Endodermal cell (in vitro differentiated cells): ENCODE measurements around the gene DDX52. TPM values are rescaled to one million over a fixed set of nuclear protein-coding genes. Genes with fewer than 3 reads are reported as not detected.

Experiments used
- DNase-seq: peaks from one replicate; pipeline ENCODE4 v3.0.0-alpha.2; 2017
- H3K27ac ChIP-seq: 2 replicates; pipeline ENCODE4 v1.5.1; 2013; ENCODE audit warnings: mild to moderate bottlenecking, low read depth, low read length, moderate library complexity
- H3K27me3 ChIP-seq: 2 replicates; pipeline ENCODE4 v1.6.1; 2013; ENCODE audit warnings: mild to moderate bottlenecking, low read length, moderate library complexity; ENCODE audit not compliant: insufficient read depth, control insufficient read depth, poor library complexity, severe bottlenecking
- H3K36me3 ChIP-seq: 2 replicates; pipeline ENCODE4 v1.7.0; 2013; ENCODE audit warnings: mild to moderate bottlenecking, low read length, moderate library complexity; ENCODE audit not compliant: control insufficient read depth, insufficient read depth
- H3K4me1 ChIP-seq: one replicate; pipeline ENCODE4 v1.7.0; 2013; ENCODE audit warnings: low read length; ENCODE audit not compliant: control insufficient read depth, insufficient read depth
- H3K4me3 ChIP-seq: 2 replicates; pipeline ENCODE4 v1.5.1; 2013; ENCODE audit warnings: mild to moderate bottlenecking, low read length, moderate library complexity
- H3K9ac ChIP-seq: 2 replicates; pipeline ENCODE4 v1.6.1; 2013; ENCODE audit warnings: mild to moderate bottlenecking, low read length, moderate library complexity; ENCODE audit not compliant: poor library complexity, severe bottlenecking; ENCODE audit errors: extremely low read depth
- H3K9me3 ChIP-seq: 2 replicates; pipeline ENCODE4 v1.6.1; 2013; ENCODE audit warnings: mild to moderate bottlenecking, low read length, moderate library complexity; ENCODE audit not compliant: control insufficient read depth
- H3K27ac Mint-ChIP-seq: 2 replicates; pipeline ENCODE4 v1.8.0; 2020; ENCODE audit warnings: mixed read lengths
- H3K27me3 Mint-ChIP-seq: 2 replicates; pipeline ENCODE4 v1.8.0; 2021; ENCODE audit warnings: mild to moderate bottlenecking, mixed read lengths; ENCODE audit not compliant: insufficient read depth
- H3K36me3 Mint-ChIP-seq: 2 replicates; pipeline ENCODE4 v1.8.0; 2020; ENCODE audit warnings: low read depth, mixed read lengths
- H3K4me1 Mint-ChIP-seq: 2 replicates; pipeline ENCODE4 v1.8.0; 2020; ENCODE audit warnings: mixed read lengths
- H3K4me3 Mint-ChIP-seq: 2 replicates; pipeline ENCODE4 v1.8.0; 2020; ENCODE audit warnings: mild to moderate bottlenecking, moderate library complexity, mixed read lengths
- H3K9me3 Mint-ChIP-seq: 2 replicates; pipeline ENCODE4 v1.8.0; 2020; ENCODE audit warnings: mild to moderate bottlenecking, mixed read lengths
- WGBS, 2 experiments: methylation state at CpG; one replicate each; pipeline versions ENCODE4 v1.1.5 to v1.1.7; 2013; ENCODE audit warnings: missing lambda C conversion rate in 2 of 2, mixed read lengths in 1 of 2; ENCODE audit not compliant: insufficient coverage in 1 of 2, insufficient read length in 1 of 2; 5-methylcytosine and 5-hydroxymethylcytosine counted together
- microRNA-seq: library from miRNA; unstranded; fragments of <30 nt; microRNA quantifications from one replicate; pipeline ENCODE4 v1.2.0, GENCODE V29; 2020; ENCODE audit warnings: borderline microRNAs expressed
- total RNA-seq, 2 donors: library from RNA; stranded (reverse); fragmentation: NEBNext Ultra II Directional in 1 of 2; extraction: Animal tissue kit (Norgen Biotek cat#: 25700) in 1 of 2; gene quantifications; 2 replicates in 1 of 2; 3 replicates in 1 of 2; pipeline ENCODE4 v1.2.1, GENCODE V29; 2021
- TF ChIP-seq, protein P1 (sequence below): fragments of 200-600 bp; sonication (generic); conservative IDR thresholded peaks from 2 replicates; pipeline ENCODE4 v1.5.0; 2021; ENCODE audit warnings: antibody characterized with exemption, mild to moderate bottlenecking

Gene DDX52
- total RNA-seq, 2 donors from 2014 or later: 51.5 to 63.3 TPM

- no peaks in the 10 kb centered on the region for H3K4me1 Mint-ChIP-seq
- DNase-seq: no peak
- H3K4me3 ChIP-seq: no peak overlapping the region
- peaks cover 66% of the 10 kb centered on the region for H3K36me3 Mint-ChIP-seq
- peaks cover 18% of the 10 kb centered on the region for H3K9me3 ChIP-seq
- no peaks in the 10 kb centered on the region for H3K27me3 Mint-ChIP-seq
- no peak overlapping the region for H3K27ac ChIP-seq
- no peaks in the 10 kb centered on the region for H3K27me3 ChIP-seq
- peaks cover 17% of the 10 kb centered on the region for H3K9me3 Mint-ChIP-seq
- no peaks in the 10 kb centered on the region for H3K4me1 ChIP-seq
- 86 to 95% methylated on average over 2 of the region's 2 CpGs for WGBS, 2 experiments
- no peak overlapping the region for H3K9ac ChIP-seq
- no peak overlapping the region for H3K4me3 Mint-ChIP-seq
- H3K27ac Mint-ChIP-seq: no peak overlapping the region
- TF ChIP-seq, protein P1, sequence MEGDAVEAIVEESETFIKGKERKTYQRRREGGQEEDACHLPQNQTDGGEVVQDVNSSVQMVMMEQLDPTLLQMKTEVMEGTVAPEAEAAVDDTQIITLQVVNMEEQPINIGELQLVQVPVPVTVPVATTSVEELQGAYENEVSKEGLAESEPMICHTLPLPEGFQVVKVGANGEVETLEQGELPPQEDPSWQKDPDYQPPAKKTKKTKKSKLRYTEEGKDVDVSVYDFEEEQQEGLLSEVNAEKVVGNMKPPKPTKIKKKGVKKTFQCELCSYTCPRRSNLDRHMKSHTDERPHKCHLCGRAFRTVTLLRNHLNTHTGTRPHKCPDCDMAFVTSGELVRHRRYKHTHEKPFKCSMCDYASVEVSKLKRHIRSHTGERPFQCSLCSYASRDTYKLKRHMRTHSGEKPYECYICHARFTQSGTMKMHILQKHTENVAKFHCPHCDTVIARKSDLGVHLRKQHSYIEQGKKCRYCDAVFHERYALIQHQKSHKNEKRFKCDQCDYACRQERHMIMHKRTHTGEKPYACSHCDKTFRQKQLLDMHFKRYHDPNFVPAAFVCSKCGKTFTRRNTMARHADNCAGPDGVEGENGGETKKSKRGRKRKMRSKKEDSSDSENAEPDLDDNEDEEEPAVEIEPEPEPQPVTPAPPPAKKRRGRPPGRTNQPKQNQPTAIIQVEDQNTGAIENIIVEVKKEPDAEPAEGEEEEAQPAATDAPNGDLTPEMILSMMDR: no peak
- H3K36me3 ChIP-seq: peaks cover 65% of the 10 kb centered on the region
Observed at GRCh38 chr17:37567137-37567536, 76.1 kb downstream of the DDX52 start.

DNA sequence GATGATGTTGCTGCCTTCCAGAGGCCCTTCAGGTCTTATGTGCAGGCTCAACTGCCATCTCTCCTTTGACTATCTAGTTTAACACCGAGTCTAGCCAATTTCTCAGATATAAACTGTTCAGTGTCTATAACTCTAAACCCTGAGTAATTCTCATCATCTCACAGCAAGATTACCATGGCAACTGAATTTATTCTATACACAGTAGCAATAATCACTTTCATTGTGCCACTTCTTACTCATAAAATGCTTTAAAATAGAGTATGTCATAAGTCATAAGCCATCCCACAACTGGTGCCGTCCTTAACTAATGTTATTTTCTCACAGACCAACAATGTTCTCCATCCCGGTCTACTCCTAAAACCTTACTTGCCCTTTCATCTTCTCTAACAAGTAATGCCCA, 79.0 kb downstream of the DDX52 start:
- no peak overlapping the region for H3K9ac ChIP-seq

GRCh38 chr17:37562016-37562745, 81.1 kb downstream of the DDX52 start:
- no peak overlapping the region for H3K4me3 ChIP-seq
- Mint-ChIP-seq H3K9me3 (peaks cover 17% of the 10 kb centered on the region), H3K4me1 (peaks cover 7% of the 10 kb centered on the region), H3K4me3 (no peak overlapping the region), H3K27me3 (no peaks in the 10 kb centered on the region), H3K27ac (no peak overlapping the region), H3K36me3 (peaks cover 70% of the 10 kb centered on the region)
- TF ChIP-seq, protein P1: no peak
- no peak for DNase-seq
- H3K9ac ChIP-seq: no peak overlapping the region
- WGBS, 2 experiments: 90% methylated on average over 4 to 5 of the region's 5 CpGs
- peaks cover 16% of the 10 kb centered on the region for H3K9me3 ChIP-seq
- H3K27me3 ChIP-seq: no peaks in the 10 kb centered on the region
- H3K27ac ChIP-seq: no peak overlapping the region
- peaks cover 6% of the 10 kb centered on the region for H3K4me1 ChIP-seq
- peaks cover 67% of the 10 kb centered on the region for H3K36me3 ChIP-seq

More for the DNA sequence above, 79.0 kb downstream of the DDX52 start:
- Histone ChIP-seq H3K4me3 (no peak overlapping the region), H3K4me1 (no peaks in the 10 kb centered on the region), H3K27ac (no peak overlapping the region), H3K27me3 (no peaks in the 10 kb centered on the region), H3K36me3 (peaks cover 72% of the 10 kb centered on the region), H3K9me3 (peaks cover 18% of the 10 kb centered on the region)
- TF ChIP-seq, protein P1: no peak
- Mint-ChIP-seq H3K27me3 (no peaks in the 10 kb centered on the region), H3K36me3 (peaks cover 72% of the 10 kb centered on the region), H3K27ac (no peak overlapping the region), H3K4me3 (no peak overlapping the region), H3K9me3 (peaks cover 17% of the 10 kb centered on the region), H3K4me1 (no peaks in the 10 kb centered on the region)
- WGBS, 2 experiments: 93 to 94% methylated on average over 3 of the region's 3 CpGs
- no peak for DNase-seq

Small RNA genes lying within 50 kb of the gene (microRNA-seq; reads per million reads assigned to microRNA genes)
- not detected for gene MIR378J

Other genes starting within 250 kb of the DDX52 start
- 10 to 100 TPM; 66.7 to 68.6 TPM for gene ACACA, start 236.6 kb downstream of the DDX52 start, total RNA-seq
- 10 to 100 TPM; 26.9 to 31.6 TPM for gene TADA2A, start 236.6 kb downstream of the DDX52 start, total RNA-seq
- 10 to 100 TPM; 17.0 to 22.8 TPM for gene DUSP14, start 153.6 kb downstream of the DDX52 start, total RNA-seq
- gene SYNRG, start 34.0 kb downstream of the DDX52 start, total RNA-seq: 10 to 100 TPM; 47.2 to 52.4 TPM
- 10 to 100 TPM; 39.7 to 42.7 TPM for gene HNF1B, start 101.6 kb upstream of the DDX52 start, total RNA-seq